ENCODE results near the gene ARG2. TPM values are rescaled to one million over a fixed set of nuclear protein-coding genes. Genes with fewer than 3 reads are reported as not detected.

The ARG2 gene
- total and polyA plus RNA-seq, 2 of the 4 experiments (the other 2 are of a cell fraction), result 1.1 to 2.5 TPM

DNA sequence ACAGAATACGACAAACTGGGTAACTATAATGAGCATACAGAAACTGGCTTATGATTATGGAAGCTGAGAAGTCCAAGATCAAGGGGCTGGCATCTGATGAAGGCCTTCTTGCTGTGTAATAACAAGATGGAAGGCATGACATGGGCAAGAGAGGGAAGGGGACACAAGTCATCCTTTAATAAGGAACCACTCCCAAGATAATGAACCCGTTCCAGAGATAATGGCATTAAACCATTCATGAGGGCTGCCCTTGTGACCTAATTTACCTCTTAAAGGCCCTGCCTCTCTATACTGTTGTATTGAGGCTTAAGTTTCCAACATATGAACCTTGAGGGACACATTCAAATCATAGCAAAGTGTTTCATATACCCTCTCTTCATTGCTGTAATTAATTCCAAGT, 59.3 kb downstream of the ARG2 start:
- WGBS, 2 experiments (ENCODE audit: extremely low coverage in 2 of 2, insufficient read length in 1 of 2), result no CpG with 5 or more reads among the region's 2 CpGs
- intact Hi-C loops (cut with micrococcal nuclease) (no loop called here), in situ Hi-C loops (cut with MboI; ENCODE audit: low sequenced_read_pairs) (no loop called here), dilution Hi-C loops (cut with HindIII; ENCODE audit: low sequenced_read_pairs, unreplicated experiment) (no loop called here)
- Histone ChIP-seq H4K91ac (ENCODE audit: insufficient read depth, low read depth, low read length) (no peak overlapping the region), H3K14ac (replicated peaks; ENCODE audit: low read depth, low read length) (no peak overlapping the region), H4K5ac (ENCODE audit: low read depth, low read length) (no peak overlapping the region), H2AK9ac (replicated peaks; ENCODE audit: low read depth, low read length, poor library complexity) (no peak overlapping the region), H3K9me1 (ENCODE audit: insufficient read depth, low read length) (peaks cover 4% of the 10 kb centered on the region; the same call in 1 of the 2 replicates), H3K36me3 (ENCODE audit: control insufficient read depth, insufficient read depth, low read length) (peaks cover 15% of the 10 kb centered on the region), H3K56ac (ENCODE audit: extremely low read depth, insufficient read depth, low read length) (no peak overlapping the region), H3K23ac (ENCODE audit: low read depth, low read length) (no peak overlapping the region), H3K9me3 (ENCODE audit: control insufficient read depth, insufficient read depth, low read length) (no peaks in the 10 kb centered on the region), H2BK20ac (ENCODE audit: low read depth, low read length) (no peak overlapping the region), H3K27ac (ENCODE audit: insufficient read depth, low read length) (no peak overlapping the region), H4K20me1 (ENCODE audit: insufficient read depth, low read length) (peaks cover 4% of the 10 kb centered on the region; the same call in 1 of the 2 replicates), H3K18ac (ENCODE audit: low read depth, low read length) (no peak overlapping the region), H3K4me1 (ENCODE audit: control insufficient read depth, insufficient read depth, low read length) (0 out of 2 replicates have a peak, but pooled peaks cover 2% of the 10 kb centered on the region), H3K79me1 (ENCODE audit: low read depth in 1 of 2, low read length in 2 of 2) (peaks cover 30 to 43% of the 10 kb centered on the region in 2 experiments), H2BK15ac (ENCODE audit: low read depth, low read length) (no peak overlapping the region), H3K4me3 (ENCODE audit: insufficient read depth, low read depth, low read length) (no peak overlapping the region), H4K8ac (ENCODE audit: low read depth in 2 of 2, low read length in 2 of 2) (no peak overlapping the region), H3K27me3 (ENCODE audit: control insufficient read depth, insufficient read depth, low read length) (no peaks in the 10 kb centered on the region), H2AK5ac (ENCODE audit: low read depth, low read length) (no peak overlapping the region), H3K4ac (ENCODE audit: low read depth, low read length) (no peak overlapping the region), H2BK120ac (ENCODE audit: low read depth, low read length) (no peak overlapping the region), H2BK5ac (ENCODE audit: low read depth, low read length, poor library complexity, severe bottlenecking) (no peak overlapping the region), H2AFZ (replicated peaks; ENCODE audit: low read length, poor library complexity) (no peak overlapping the region), H3K9ac (ENCODE audit: low read depth, low read length) (no peak overlapping the region), H3K4me2 (ENCODE audit: low read depth, low read length) (no peak overlapping the region)
- TF ChIP-seq CEBPB (IDR thresholded peaks at IDR 0.05; ENCODE audit: low read depth, low read length) (no peak), RCOR1 (IDR thresholded peaks at IDR 0.05; ENCODE audit: insufficient replicate concordance, low read length) (no peak), POLR2A (IDR thresholded peaks at IDR 0.05; ENCODE audit: low read depth, low read length) (no peak), RFX5 (IDR thresholded peaks at IDR 0.05; ENCODE audit: low read depth, low read length) (no peak), CHD1 (IDR thresholded peaks at IDR 0.05; ENCODE audit: low read depth, low read length) (no peak), MXI1 (IDR thresholded peaks at IDR 0.05; ENCODE audit: borderline replicate concordance, low read depth, low read length) (no peak), MAZ (IDR thresholded peaks at IDR 0.05; ENCODE audit: borderline replicate concordance, low read depth, low read length) (no peak), RAD21 (IDR thresholded peaks at IDR 0.05; ENCODE audit: low read length) (no peak)
- TF ChIP-seq, protein P1, sequence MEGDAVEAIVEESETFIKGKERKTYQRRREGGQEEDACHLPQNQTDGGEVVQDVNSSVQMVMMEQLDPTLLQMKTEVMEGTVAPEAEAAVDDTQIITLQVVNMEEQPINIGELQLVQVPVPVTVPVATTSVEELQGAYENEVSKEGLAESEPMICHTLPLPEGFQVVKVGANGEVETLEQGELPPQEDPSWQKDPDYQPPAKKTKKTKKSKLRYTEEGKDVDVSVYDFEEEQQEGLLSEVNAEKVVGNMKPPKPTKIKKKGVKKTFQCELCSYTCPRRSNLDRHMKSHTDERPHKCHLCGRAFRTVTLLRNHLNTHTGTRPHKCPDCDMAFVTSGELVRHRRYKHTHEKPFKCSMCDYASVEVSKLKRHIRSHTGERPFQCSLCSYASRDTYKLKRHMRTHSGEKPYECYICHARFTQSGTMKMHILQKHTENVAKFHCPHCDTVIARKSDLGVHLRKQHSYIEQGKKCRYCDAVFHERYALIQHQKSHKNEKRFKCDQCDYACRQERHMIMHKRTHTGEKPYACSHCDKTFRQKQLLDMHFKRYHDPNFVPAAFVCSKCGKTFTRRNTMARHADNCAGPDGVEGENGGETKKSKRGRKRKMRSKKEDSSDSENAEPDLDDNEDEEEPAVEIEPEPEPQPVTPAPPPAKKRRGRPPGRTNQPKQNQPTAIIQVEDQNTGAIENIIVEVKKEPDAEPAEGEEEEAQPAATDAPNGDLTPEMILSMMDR (conservative IDR thresholded peaks at IDR 0.05; ENCODE audit: low read depth, low read length), result no peak
- TF ChIP-seq, protein P2, sequence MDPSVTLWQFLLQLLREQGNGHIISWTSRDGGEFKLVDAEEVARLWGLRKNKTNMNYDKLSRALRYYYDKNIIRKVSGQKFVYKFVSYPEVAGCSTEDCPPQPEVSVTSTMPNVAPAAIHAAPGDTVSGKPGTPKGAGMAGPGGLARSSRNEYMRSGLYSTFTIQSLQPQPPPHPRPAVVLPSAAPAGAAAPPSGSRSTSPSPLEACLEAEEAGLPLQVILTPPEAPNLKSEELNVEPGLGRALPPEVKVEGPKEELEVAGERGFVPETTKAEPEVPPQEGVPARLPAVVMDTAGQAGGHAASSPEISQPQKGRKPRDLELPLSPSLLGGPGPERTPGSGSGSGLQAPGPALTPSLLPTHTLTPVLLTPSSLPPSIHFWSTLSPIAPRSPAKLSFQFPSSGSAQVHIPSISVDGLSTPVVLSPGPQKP (IDR thresholded peaks at IDR 0.05; ENCODE audit: borderline replicate concordance, low read depth, low read length), result no peak
- DNase-seq (no peak), ATAC-seq (ENCODE audit: low read depth) (no peak)
- POLR2A ChIA-PET (ENCODE audit: unreplicated experiment), result no interaction called here
- CTCF ChIA-PET, result no interaction called here
- BruUV-seq (replicated peaks), result no TSS peak

All from IMR-90 (cell line).